Measurements from ENCODE around the gene PHF21A. TPM values are rescaled to one million over a fixed set of nuclear protein-coding genes. Genes with fewer than 3 reads are reported as not detected.

The PHF21A gene
- total RNA-seq, 6 experiments from 2014 or later: 9.2 to 17.1 (median 10.4) TPM

- no peaks in the 10 kb centered on the region for H3K9me3 ChIP-seq
- TF ChIP-seq, protein P1, sequence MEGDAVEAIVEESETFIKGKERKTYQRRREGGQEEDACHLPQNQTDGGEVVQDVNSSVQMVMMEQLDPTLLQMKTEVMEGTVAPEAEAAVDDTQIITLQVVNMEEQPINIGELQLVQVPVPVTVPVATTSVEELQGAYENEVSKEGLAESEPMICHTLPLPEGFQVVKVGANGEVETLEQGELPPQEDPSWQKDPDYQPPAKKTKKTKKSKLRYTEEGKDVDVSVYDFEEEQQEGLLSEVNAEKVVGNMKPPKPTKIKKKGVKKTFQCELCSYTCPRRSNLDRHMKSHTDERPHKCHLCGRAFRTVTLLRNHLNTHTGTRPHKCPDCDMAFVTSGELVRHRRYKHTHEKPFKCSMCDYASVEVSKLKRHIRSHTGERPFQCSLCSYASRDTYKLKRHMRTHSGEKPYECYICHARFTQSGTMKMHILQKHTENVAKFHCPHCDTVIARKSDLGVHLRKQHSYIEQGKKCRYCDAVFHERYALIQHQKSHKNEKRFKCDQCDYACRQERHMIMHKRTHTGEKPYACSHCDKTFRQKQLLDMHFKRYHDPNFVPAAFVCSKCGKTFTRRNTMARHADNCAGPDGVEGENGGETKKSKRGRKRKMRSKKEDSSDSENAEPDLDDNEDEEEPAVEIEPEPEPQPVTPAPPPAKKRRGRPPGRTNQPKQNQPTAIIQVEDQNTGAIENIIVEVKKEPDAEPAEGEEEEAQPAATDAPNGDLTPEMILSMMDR (IDR thresholded peaks at IDR 0.05): no peak
- TF ChIP-seq POLR2A (IDR thresholded peaks at IDR 0.05): no peak
- intact Hi-C loops (cut with DNase I): no loop called here
- no peak overlapping the region for H3K4me3 ChIP-seq
- no peaks in the 10 kb centered on the region for H3K4me1 ChIP-seq
- H3K27me3 ChIP-seq: no peaks in the 10 kb centered on the region
- no peak overlapping the region for H3K27ac ChIP-seq
- 82% methylated on average over 9 of the region's 10 CpGs for WGBS (ENCODE audit: insufficient coverage, low coverage, low lambda C conversion rate, missing lambda C conversion rate)
- DNase-seq (no peak), ATAC-seq (no peak)
- H3K36me3 ChIP-seq: no peaks in the 10 kb centered on the region
Measured at GRCh38 chr11:46026606-46027293, 94.5 kb downstream of the PHF21A start.

DNA sequence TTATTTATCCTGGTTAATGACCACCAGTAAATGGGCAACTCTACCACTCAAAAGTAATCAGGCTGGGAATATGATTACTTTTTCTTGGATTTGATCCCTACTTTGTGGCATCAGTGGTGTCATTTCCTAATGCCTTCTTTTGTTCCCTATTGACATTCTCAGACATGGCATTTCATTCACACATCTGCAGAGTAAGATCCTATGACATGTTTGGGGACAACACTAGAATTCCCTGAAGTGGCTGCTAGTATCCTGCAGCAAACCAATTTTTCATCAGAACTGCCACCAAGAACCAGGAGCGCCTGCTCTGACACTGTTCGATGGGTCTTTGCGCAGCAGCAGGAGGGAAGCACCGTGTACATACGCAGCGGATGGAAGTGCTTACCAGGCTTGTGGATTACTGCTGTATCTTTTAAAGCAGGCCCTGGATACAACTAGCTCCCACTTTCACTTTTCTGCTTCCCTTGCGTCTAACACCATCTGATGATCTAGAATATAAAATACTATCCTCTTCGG is 101.1 kb downstream of the PHF21A start:
- Histone ChIP-seq H3K9me3 (no peaks in the 10 kb centered on the region), H3K4me3 (no peak overlapping the region), H3K27ac (no peak overlapping the region), H3K4me1 (no peaks in the 10 kb centered on the region), H3K27me3 (no peaks in the 10 kb centered on the region), H3K36me3 (no peaks in the 10 kb centered on the region)
- TF ChIP-seq, protein P1 (IDR thresholded peaks at IDR 0.05): no peak
- no peak for TF ChIP-seq POLR2A (IDR thresholded peaks at IDR 0.05)
- DNase-seq: no peak
- WGBS (ENCODE audit: insufficient coverage, low coverage, low lambda C conversion rate, missing lambda C conversion rate): 95% methylated on average over 4 of the region's 8 CpGs
- no peak for ATAC-seq
- intact Hi-C loops (cut with DNase I): no loop called here

- DNase-seq (no peak), ATAC-seq (no peak)
- H3K4me3 ChIP-seq: no peak overlapping the region
- no peaks in the 10 kb centered on the region for H3K27me3 ChIP-seq
- TF ChIP-seq, protein P1 (IDR thresholded peaks at IDR 0.05): no peak
- TF ChIP-seq POLR2A (IDR thresholded peaks at IDR 0.05): no peak
- H3K27ac ChIP-seq: no peak overlapping the region
- no peaks in the 10 kb centered on the region for H3K36me3 ChIP-seq
- intact Hi-C loops (cut with DNase I): no loop called here
- 100% methylated on average over 2 of the region's 2 CpGs for WGBS (ENCODE audit: insufficient coverage, low coverage, low lambda C conversion rate, missing lambda C conversion rate)
- H3K4me1 ChIP-seq: no peaks in the 10 kb centered on the region
- no peaks in the 10 kb centered on the region for H3K9me3 ChIP-seq
Measured at GRCh38 chr11:46018651-46019050, 102.6 kb downstream of the PHF21A start.

- no peaks in the 10 kb centered on the region for H3K27me3 ChIP-seq
- H3K4me3 ChIP-seq: no peak overlapping the region
- H3K4me1 ChIP-seq: no peaks in the 10 kb centered on the region
- DNase-seq: no peak
- H3K9me3 ChIP-seq: no peaks in the 10 kb centered on the region
- TF ChIP-seq, protein P1 (IDR thresholded peaks at IDR 0.05): no peak
- no peak for TF ChIP-seq POLR2A (IDR thresholded peaks at IDR 0.05)
- intact Hi-C loops (cut with DNase I): no loop called here
- WGBS (ENCODE audit: insufficient coverage, low coverage, low lambda C conversion rate, missing lambda C conversion rate): 71% methylated on average over 1 of the region's 1 CpG
- no peak overlapping the region for H3K27ac ChIP-seq
- no peaks in the 10 kb centered on the region for H3K36me3 ChIP-seq
- no peak for ATAC-seq
Measured at GRCh38 chr11:46017341-46017740, 103.9 kb downstream of the PHF21A start.

Data from right lobe of liver (tissue), 6 donors.